ENCODE data around the gene CSNK1E. TPM values are rescaled to one million over a fixed set of nuclear protein-coding genes. Genes with fewer than 3 reads are reported as not detected.

Gene CSNK1E
- total RNA-seq, 4 donors from 2014 or later: 67.9 to 102 (median 91.7) TPM

DNA sequence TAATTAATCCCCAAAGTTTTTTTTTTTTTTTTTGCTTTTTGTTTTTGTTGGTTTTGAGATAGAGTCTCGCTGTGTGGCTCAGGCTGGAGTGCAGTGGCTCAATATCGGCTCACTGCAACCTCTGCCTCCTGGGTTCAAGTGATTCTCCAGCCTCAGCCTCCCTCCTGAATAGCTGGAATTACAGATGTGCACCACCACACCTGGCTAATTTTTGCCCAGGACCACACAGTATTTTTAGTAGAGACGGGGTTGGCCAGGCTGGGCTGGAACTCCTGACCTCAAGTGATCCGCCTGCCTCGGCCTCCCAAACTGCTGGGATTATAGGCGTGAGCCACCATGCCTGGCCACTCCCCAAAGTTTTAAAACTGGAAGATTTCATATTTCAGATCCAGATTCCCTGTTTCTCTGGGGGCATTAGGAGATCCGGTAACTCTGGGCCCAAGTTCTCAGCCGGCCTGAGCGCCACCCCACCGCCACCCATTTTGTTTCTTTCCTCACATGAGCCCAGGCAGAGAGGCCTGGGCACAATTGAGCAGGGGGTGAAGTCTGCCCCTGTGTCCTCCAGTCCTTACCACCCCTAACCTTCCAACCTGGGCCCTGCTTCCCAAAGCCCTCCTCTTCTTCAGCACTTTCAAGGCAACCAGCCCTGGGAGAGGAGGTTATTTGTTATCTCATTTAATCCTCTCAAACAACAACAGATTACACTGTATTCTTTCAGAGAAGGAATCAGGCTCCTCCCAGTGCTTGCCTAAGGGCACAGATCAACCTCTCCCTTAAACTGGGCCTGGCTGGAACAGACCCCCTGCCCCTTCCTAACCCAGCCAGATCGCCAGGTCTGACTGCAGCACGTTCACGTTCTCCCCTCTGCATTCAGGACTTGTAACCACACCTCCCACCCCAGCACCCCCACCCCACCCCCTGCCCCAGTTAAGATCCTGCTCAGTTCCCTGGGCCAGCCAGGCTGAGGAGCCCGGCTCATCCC is 1.9 kb upstream of the CSNK1E start:
- H3K27me3 ChIP-seq: no peaks in the 10 kb centered on the region
- intact Hi-C loops (cut with DNase I): loop anchor here (5.0 kb wide), 1 partner anchor 117 kb away; the partner anchor contains the start of gene MAFF

DNA sequence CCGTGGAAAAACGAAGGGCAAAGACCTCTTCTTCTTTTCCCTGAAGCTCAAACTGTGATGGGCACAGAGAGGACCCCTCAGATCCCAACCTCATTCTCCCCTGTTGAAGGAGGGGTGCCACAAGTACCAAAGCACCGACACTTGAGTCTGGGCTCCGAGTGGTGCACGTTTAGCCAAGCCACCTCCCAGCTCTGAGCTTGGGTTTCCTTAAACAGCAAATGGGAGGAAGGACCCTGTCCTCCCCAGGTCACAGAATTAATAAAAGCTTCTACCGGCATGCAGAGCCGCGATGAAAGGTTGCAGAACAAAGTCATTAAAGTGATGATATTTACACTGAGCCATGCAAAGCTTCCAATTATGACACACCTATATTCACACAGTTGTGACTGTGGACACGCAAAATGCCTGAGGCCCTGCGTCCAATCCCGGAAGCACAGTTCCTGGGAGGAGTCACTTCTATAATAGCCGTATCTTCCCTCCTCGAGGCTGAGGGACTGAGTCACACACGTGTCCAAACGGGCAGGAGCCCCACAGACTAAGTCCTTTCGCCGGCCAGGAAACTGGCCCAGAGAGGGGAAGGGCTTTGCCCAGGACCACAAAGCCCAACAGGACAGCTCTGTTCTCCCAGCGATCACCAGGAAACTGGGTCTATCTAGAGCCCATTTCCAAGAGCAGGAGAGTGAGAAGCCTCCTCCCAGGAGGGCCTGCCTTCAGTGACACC is 922 bp upstream of the CSNK1E start:
- TF ChIP-seq POLR2A (IDR thresholded peaks at IDR 0.05; ENCODE audit: low read depth): no peak
- peak; percentile 84 for TF ChIP-seq POLR2AphosphoS5 (IDR thresholded peaks at IDR 0.05)
- Histone ChIP-seq H3K4me3 (peak overlapping the region; percentile 86 to 97 (median 94)), H3K27ac (replicated peaks in 1 of 4) (peak overlapping the region; percentile 95 to 100 (median 98)), H3K4me1 (peaks cover 35 to 46% (median 43%) of the 10 kb centered on the region in 4 donors), H3K9me3 (no peaks in the 10 kb centered on the region), H3K27me3 (no peaks in the 10 kb centered on the region), H3K36me3 (peaks cover 0 to 4% (median under 1%) of the 10 kb centered on the region in 4 donors)
- no peak for DNase-seq (ENCODE audit: extremely low spot score)
- WGBS: 15% methylated on average over 16 of the region's 18 CpGs
- intact Hi-C loops (cut with DNase I): loop anchor here (5.0 kb wide), 1 partner anchor 116 kb away; the partner anchor contains the start of gene MAFF

More for the DNA sequence above, 1.9 kb upstream of the CSNK1E start:
- no peaks in the 10 kb centered on the region for H3K36me3 ChIP-seq
- TF ChIP-seq POLR2A (IDR thresholded peaks at IDR 0.05; ENCODE audit: low read depth) (no peak), POLR2AphosphoS5 (IDR thresholded peaks at IDR 0.05) (no peak), EP300 (IDR thresholded peaks at IDR 0.05) (no peak)
- TF ChIP-seq, protein P1, sequence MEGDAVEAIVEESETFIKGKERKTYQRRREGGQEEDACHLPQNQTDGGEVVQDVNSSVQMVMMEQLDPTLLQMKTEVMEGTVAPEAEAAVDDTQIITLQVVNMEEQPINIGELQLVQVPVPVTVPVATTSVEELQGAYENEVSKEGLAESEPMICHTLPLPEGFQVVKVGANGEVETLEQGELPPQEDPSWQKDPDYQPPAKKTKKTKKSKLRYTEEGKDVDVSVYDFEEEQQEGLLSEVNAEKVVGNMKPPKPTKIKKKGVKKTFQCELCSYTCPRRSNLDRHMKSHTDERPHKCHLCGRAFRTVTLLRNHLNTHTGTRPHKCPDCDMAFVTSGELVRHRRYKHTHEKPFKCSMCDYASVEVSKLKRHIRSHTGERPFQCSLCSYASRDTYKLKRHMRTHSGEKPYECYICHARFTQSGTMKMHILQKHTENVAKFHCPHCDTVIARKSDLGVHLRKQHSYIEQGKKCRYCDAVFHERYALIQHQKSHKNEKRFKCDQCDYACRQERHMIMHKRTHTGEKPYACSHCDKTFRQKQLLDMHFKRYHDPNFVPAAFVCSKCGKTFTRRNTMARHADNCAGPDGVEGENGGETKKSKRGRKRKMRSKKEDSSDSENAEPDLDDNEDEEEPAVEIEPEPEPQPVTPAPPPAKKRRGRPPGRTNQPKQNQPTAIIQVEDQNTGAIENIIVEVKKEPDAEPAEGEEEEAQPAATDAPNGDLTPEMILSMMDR (IDR thresholded peaks at IDR 0.05): no peak
- no peaks in the 10 kb centered on the region for H3K9me3 ChIP-seq
- peaks cover 26 to 36% (median 34%) of the 10 kb centered on the region in 4 donors for H3K4me1 ChIP-seq
- WGBS: 87% methylated on average over 12 of the region's 14 CpGs
- peak overlapping the region; percentile 95 to 100 (median 98) for H3K27ac ChIP-seq (replicated peaks in 1 of 4)
- no peak for DNase-seq (ENCODE audit: extremely low spot score)
- H3K4me3 ChIP-seq: peak overlapping the region in 2 of 4 donors; percentile 86 to 90

DNA sequence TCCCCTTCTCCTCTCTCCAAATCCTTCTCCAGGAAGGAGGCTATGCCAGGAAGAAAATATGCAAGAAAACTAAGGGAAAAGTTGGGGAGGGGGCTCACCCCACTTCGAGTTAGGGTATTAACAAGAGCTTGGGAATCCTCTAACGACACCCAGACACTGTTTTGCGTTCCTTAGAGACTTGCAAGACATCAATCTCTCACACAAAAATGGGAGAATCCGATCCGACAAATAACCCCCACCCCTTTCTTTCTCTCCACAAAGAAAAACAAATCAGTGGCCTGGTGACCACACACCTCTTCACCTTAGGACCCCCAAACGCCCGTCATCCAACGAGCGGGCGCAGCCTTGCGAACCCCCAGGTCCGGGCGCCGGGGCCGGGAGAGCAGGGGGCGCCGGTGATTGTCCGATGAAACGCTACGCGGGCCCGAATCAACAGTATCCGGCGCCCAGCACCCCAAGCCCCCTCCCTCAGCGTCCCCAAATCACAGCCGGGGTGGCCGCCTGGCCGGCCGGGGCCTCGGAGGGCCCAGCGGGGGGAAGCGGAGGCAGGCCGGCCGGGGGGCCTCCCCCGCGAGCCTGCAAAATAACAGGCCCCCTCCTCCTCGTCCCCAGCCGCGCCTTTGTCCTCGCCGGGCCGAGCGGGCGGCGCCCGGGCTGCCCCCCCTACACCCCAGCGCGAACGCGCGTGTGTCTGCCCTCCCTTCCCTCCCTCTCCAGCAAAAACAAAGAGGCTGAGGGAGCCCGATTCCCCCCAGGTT is 690 bp downstream of the CSNK1E start:
- Histone ChIP-seq H3K27ac (replicated peaks in 1 of 4) (peak overlapping the region; percentile 98 to 100 (median 99)), H3K4me3 (peak overlapping the region; percentile 86 to 97 (median 94)), H3K36me3 (peaks cover 0 to 18% (median 10%) of the 10 kb centered on the region in 4 donors), H3K4me1 (peaks cover 51 to 62% (median 59%) of the 10 kb centered on the region in 4 donors), H3K27me3 (no peaks in the 10 kb centered on the region), H3K9me3 (no peaks in the 10 kb centered on the region)
- no peak for DNase-seq (ENCODE audit: extremely low spot score)
- intact Hi-C loops (cut with DNase I): loop anchor here (5.0 kb wide), 1 partner anchor 114 kb away; the partner anchor contains the start of gene MAFF
- WGBS: 0% methylated on average over 20 of the region's 52 CpGs
- TF ChIP-seq, protein P1 (IDR thresholded peaks at IDR 0.05): no peak
- TF ChIP-seq POLR2AphosphoS5 (IDR thresholded peaks at IDR 0.05): peak; percentile 62 to 63
- peak; percentile 31 for TF ChIP-seq POLR2A (IDR thresholded peaks at IDR 0.05; ENCODE audit: low read depth)

DNA sequence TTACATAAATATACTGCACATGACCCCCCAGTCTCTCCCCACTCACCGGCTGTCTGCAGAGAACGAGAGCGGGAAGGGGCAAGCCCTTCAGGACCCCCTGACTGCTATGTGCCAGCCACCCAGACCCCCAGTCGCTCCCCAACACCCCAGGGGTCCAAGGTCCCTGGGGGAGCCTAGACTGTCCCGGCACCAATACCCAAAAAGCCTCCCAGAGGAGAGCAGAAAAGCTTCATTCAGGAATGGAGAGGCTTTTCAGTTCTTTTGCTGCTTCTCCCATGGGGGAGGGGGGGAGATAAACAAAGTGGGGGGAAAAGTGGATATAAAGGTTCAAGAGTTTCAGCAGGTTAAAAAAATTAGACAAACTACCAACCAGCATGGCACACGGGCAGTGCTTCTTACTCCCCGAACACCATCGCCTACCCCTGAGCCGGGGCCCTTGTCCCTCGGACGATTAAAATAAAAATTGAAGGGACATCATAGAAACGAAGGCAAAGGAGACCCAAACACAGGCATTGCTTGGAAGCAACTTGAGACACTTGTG is 1.3 kb downstream of the CSNK1E start:
- WGBS: 2% methylated on average over 12 of the region's 12 CpGs
- peaks cover 58 to 68% (median 66%) of the 10 kb centered on the region in 4 donors for H3K4me1 ChIP-seq

More for the DNA sequence above, 1.3 kb downstream of the CSNK1E start:
- Histone ChIP-seq H3K9me3 (no peaks in the 10 kb centered on the region), H3K36me3 (peaks cover 0 to 19% (median 12%) of the 10 kb centered on the region in 4 donors), H3K27ac (replicated peaks in 1 of 4) (peak overlapping the region; percentile 98 to 100 (median 99)), H3K4me3 (peak overlapping the region; percentile 86 to 97 (median 94)), H3K27me3 (no peaks in the 10 kb centered on the region)
- intact Hi-C loops (cut with DNase I): loop anchor here (5.0 kb wide), 1 partner anchor 114 kb away; the partner anchor contains the start of gene MAFF
- no peak for DNase-seq (ENCODE audit: extremely low spot score)
- TF ChIP-seq POLR2A (IDR thresholded peaks at IDR 0.05; ENCODE audit: low read depth): no peak
- no peak for TF ChIP-seq EP300 (IDR thresholded peaks at IDR 0.05)
- no peak for TF ChIP-seq POLR2AphosphoS5 (IDR thresholded peaks at IDR 0.05)
- TF ChIP-seq, protein P1 (IDR thresholded peaks at IDR 0.05): no peak

Measured in esophagus muscularis mucosa (tissue), 4 donors.